Smooth muscle cell (in vitro differentiated cells): ENCODE measurements around the gene CRIP3. TPM values are rescaled to one million over a fixed set of nuclear protein-coding genes. Genes with fewer than 3 reads are reported as not detected.

Experiments used
- DNase-seq: peaks from one replicate; lab custom pipeline; 2025; ENCODE audit not compliant: unreplicated experiment; lab: John Stamatoyannopoulos, UW
- H2AFZ ChIP-seq: fragments of 200-600 bp; sonication (generic); 2 replicates; pipeline ENCODE4 v1.6.0; 2016; ENCODE audit warnings: antibody characterized with exemption, low read depth, mild to moderate bottlenecking
- H3F3A ChIP-seq: fragments of 200-600 bp; sonication (generic); 2 replicates; pipeline ENCODE4 v1.6.0; 2017; ENCODE audit warnings: antibody characterized with exemption, low read depth
- H3K27ac ChIP-seq: fragments of 200-600 bp; sonication (generic); 2 replicates; pipeline ENCODE4 v1.5.1; 2016; ENCODE audit warnings: low read depth, mild to moderate bottlenecking
- H3K27me3 ChIP-seq: fragments of 200-600 bp; sonication (generic); 2 replicates; pipeline ENCODE4 v1.6.1; 2016; ENCODE audit warnings: low read depth, mild to moderate bottlenecking
- H3K36me3 ChIP-seq: fragments of 200-600 bp; sonication (generic); 2 replicates; pipeline ENCODE4 v1.5.1; 2016; ENCODE audit warnings: low read depth
- H3K4me1 ChIP-seq: fragments of 200-600 bp; sonication (generic); 2 replicates; pipeline ENCODE4 v1.5.1; 2016; ENCODE audit warnings: low read depth
- H3K4me2 ChIP-seq: fragments of 200-600 bp; sonication (generic); 2 replicates; pipeline ENCODE4 v1.6.0; 2016; ENCODE audit warnings: mild to moderate bottlenecking
- H3K4me3 ChIP-seq: fragments of 200-600 bp; sonication (generic); 2 replicates; pipeline ENCODE4 v1.5.1; 2016; ENCODE audit warnings: mild to moderate bottlenecking
- H3K79me2 ChIP-seq: fragments of 200-600 bp; sonication (generic); 2 replicates; pipeline ENCODE4 v1.6.0; 2016; ENCODE audit warnings: low read depth, mild to moderate bottlenecking
- H3K9ac ChIP-seq: fragments of 200-600 bp; sonication (generic); 2 replicates; pipeline ENCODE4 v1.6.0; 2016; ENCODE audit warnings: low read depth
- H3K9me3 ChIP-seq: fragments of 200-600 bp; sonication (generic); replicated peaks from 2 replicates; pipeline ENCODE4 v1.5.1; 2016; ENCODE audit warnings: low read depth
- H4K20me1 ChIP-seq: fragments of 200-600 bp; sonication (generic); 2 replicates; pipeline ENCODE4 v1.6.0; 2016; ENCODE audit warnings: low read depth
- WGBS: methylation state at CpG from one replicate; pipeline ENCODE4 v1.1.7; 2016; ENCODE audit warnings: low lambda C conversion rate; 5-methylcytosine and 5-hydroxymethylcytosine counted together
- polyA plus RNA-seq: library from polyadenylated mRNA; unstranded; fragments of >200 nt; fragmentation: Nextera tagmentation; extraction: Ambion mirVana; gene quantifications from 2 replicates; pipeline ENCODE4 v1.2.1, GENCODE V29; 2016
- total RNA-seq: library from RNA; depleted of rRNA; stranded (reverse); fragments of >200 nt; gene quantifications from 2 replicates; pipeline ENCODE4 v1.2.3, GENCODE V29; 2014
- TF ChIP-seq, protein P1 (sequence below): fragments of 200-600 bp; sonication (generic); IDR thresholded peaks from 2 replicates; pipeline ENCODE4 v1.5.1; 2017; ENCODE audit warnings: borderline replicate concordance, mild to moderate bottlenecking, antibody characterized with exemption; ENCODE audit not compliant: insufficient read depth, poor library complexity, severe bottlenecking

Gene CRIP3
- total and polyA plus RNA-seq, 2 experiments from 2014 or later: not detected

DNA sequence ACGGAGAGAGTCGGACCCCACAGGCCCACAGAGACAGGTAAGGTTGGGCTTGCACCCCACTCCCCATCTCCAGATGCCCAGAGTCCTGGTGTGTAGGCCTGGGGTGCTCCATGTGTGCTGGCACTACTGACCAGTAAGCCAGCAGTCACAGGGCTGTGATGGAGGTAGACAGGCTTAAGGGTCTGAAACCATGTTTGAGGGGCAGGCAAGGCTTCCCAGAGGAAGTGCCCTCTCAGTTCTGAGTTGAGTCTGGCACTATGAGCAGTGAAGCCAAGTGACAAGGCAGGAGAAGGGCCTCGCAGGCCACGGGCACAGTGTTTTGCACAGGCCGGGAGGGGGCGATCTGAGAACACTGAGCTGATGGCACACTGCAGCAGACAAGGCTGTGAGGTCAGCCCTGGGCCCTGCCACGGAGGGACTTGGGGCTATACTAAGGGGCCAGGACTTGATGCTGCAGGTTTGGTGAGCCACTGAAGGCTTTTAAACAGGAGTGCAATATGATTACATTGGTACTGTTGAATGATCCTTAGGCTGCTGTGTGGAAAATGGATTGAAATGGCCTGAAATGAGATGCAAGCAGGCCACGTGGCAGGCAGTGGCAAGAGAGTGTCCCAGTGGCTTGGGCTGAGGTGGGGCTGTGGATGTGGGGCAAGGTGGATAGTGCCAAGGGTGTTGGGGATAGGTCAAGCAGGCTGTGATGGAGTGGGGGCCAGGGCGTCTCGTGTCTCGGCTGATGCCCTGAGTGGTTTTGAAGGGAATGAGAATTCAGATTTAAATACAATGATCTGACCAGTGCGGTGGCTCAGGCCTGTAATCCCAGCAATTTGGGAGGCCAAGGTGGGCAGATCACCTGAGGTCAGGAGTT lies 45.1 kb downstream of the CRIP3 start:
- no peaks in the 10 kb centered on the region for H3F3A ChIP-seq
- no peaks in the 10 kb centered on the region for H3K36me3 ChIP-seq
- no peak overlapping the region for H3K4me2 ChIP-seq
- no peak overlapping the region for H2AFZ ChIP-seq
- no peak overlapping the region for H3K27ac ChIP-seq
- no peak overlapping the region for H3K9ac ChIP-seq
- no peak overlapping the region for H3K4me3 ChIP-seq
- no peaks in the 10 kb centered on the region for H3K27me3 ChIP-seq
- DNase-seq: peak; percentile 40
- no peaks in the 10 kb centered on the region for H4K20me1 ChIP-seq
- H3K4me1 ChIP-seq: no peaks in the 10 kb centered on the region
- WGBS: 59% methylated on average over 12 of the region's 12 CpGs
- H3K79me2 ChIP-seq: no peaks in the 10 kb centered on the region
- TF ChIP-seq, protein P1, sequence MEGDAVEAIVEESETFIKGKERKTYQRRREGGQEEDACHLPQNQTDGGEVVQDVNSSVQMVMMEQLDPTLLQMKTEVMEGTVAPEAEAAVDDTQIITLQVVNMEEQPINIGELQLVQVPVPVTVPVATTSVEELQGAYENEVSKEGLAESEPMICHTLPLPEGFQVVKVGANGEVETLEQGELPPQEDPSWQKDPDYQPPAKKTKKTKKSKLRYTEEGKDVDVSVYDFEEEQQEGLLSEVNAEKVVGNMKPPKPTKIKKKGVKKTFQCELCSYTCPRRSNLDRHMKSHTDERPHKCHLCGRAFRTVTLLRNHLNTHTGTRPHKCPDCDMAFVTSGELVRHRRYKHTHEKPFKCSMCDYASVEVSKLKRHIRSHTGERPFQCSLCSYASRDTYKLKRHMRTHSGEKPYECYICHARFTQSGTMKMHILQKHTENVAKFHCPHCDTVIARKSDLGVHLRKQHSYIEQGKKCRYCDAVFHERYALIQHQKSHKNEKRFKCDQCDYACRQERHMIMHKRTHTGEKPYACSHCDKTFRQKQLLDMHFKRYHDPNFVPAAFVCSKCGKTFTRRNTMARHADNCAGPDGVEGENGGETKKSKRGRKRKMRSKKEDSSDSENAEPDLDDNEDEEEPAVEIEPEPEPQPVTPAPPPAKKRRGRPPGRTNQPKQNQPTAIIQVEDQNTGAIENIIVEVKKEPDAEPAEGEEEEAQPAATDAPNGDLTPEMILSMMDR: peak; percentile 66
- no peaks in the 10 kb centered on the region for H3K9me3 ChIP-seq

DNA sequence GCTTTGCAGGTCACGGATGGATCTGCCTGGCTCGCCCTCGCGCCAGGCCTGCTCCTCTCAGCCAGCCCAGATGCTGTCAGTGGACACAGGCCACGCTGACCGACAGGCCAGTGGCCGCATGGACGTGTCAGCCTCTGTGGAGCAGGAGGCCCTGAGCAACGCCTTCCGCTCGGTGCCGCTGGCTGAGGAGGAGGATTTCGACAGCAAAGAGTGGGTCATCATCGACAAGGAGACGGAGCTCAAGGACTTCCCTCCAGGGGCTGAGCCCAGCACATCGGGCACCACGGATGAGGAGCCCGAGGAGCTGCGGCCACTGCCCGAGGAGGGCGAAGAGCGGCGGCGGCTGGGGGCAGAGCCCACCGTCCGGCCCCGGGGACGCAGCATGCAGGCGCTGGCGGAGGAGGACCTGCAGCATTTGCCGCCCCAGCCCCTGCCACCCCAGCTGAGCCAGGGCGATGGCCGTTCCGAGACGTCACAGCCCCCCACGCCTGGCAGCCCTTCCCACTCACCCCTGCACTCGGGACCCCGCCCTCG lies 45.8 kb downstream of the CRIP3 start:
- Histone ChIP-seq H3K9ac (no peak overlapping the region), H3K79me2 (no peaks in the 10 kb centered on the region), H3F3A (no peaks in the 10 kb centered on the region), H4K20me1 (no peaks in the 10 kb centered on the region), H3K4me2 (no peak overlapping the region), H3K9me3 (no peaks in the 10 kb centered on the region), H3K27me3 (no peaks in the 10 kb centered on the region), H2AFZ (no peak overlapping the region), H3K4me1 (no peaks in the 10 kb centered on the region), H3K4me3 (no peak overlapping the region), H3K27ac (no peak overlapping the region), H3K36me3 (no peaks in the 10 kb centered on the region)
- no peak for DNase-seq
- 94% methylated on average over 38 of the region's 39 CpGs for WGBS
- TF ChIP-seq, protein P1: no peak

DNA sequence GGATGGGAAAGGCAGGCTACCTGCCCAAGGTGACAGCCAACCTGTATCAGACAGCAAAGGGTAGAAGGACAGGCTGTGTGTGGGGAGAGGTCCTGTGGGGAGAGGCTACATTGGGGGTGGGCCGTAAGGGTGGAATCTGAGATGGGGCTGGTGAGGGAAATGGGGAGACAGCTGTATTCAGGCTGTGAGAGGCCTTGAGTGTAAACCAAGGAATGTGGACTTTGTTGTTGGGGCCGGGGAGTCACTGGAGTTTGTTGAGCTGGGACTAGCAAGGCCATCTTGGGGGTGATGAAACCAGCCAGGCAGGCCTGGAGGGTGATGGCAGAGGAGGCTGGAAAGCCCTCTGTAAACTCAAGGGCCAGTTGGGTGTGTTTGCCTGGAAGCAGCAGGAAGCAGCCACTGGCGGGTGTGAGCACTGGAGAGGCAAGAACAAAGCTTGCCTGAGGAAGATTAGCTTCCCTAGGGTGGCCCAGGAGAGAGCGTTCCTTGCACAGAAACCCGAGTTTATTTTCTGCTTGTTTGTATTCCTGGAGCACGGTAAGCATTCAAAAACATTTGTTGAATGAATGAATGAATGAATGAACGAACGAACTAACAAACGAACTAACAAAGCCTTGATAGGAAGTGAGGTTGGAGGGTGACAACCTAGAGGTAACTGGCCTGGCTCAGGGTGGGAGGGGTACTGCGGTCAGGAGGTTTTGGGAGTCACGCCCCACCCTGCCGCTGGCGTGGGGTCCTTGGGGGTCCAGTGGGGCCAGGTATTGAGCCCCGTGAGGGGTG lies 46.4 kb downstream of the CRIP3 start:
- no peak overlapping the region for H2AFZ ChIP-seq
- H3K9me3 ChIP-seq: no peaks in the 10 kb centered on the region
- no peak overlapping the region for H3K4me3 ChIP-seq
- no peak overlapping the region for H3K27ac ChIP-seq
- 91% methylated on average over 14 of the region's 14 CpGs for WGBS
- H3F3A ChIP-seq: no peaks in the 10 kb centered on the region
- no peak overlapping the region for H3K4me2 ChIP-seq
- no peaks in the 10 kb centered on the region for H4K20me1 ChIP-seq
- TF ChIP-seq, protein P1: no peak
- no peak for DNase-seq
- H3K27me3 ChIP-seq: no peaks in the 10 kb centered on the region
- no peaks in the 10 kb centered on the region for H3K36me3 ChIP-seq
- H3K79me2 ChIP-seq: no peaks in the 10 kb centered on the region
- no peak overlapping the region for H3K9ac ChIP-seq
- H3K4me1 ChIP-seq: no peaks in the 10 kb centered on the region
